ENCODE results near the gene TPRKB.

- TF ChIP-seq CTCF (IDR thresholded peaks at IDR 0.05; ENCODE audit: borderline replicate concordance, extremely low read depth, low read length, poor library complexity, severe bottlenecking) (no peak), EZH2 (IDR thresholded peaks at IDR 0.05; ENCODE audit: borderline replicate concordance, low read depth, low read length, severe bottlenecking) (no peak)
Measured at GRCh38 chr2:73700131-73700611, 37.0 kb downstream of the TPRKB start.
